ENCODE data around the gene FBF1. TPM values are rescaled to one million over a fixed set of nuclear protein-coding genes. Genes with fewer than 3 reads are reported as not detected.

FBF1 gene
- polyA plus RNA-seq, 1 experiment = 2.5 TPM

DNA sequence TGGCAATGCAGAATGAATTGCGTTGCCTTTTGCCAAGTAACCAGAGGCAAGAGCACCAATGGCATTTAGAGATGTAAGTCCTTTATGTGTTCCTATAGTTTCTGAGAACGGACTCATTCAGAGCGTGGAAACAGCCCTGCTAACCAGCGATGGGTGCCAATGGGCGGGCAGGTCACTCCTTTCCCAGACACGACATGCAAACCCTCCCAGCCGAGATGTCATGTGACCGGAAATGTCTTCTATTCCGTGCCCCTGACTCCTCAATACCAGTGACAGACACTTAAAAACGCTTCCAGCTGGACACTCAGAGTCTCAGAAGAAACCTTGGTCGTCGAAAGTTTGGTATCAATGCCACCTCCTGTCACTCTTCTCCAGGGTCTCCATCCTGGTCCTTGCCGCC is 3.2 kb downstream of the FBF1 start:
- H3K9me3 ChIP-seq (ENCODE audit: control insufficient read depth, insufficient read depth, low read length) = no peaks in the 10 kb centered on the region
- H3K4me3 ChIP-seq (ENCODE audit: low read depth, low read length) = no peak overlapping the region
- DNase-seq (ENCODE audit: low read depth, low spot score) = no peak
- ChIA-PET POLR2A (no interaction called here), CTCF (no interaction called here)
- no peaks in the 10 kb centered on the region for H3K27me3 ChIP-seq (ENCODE audit: control insufficient read depth, insufficient read depth, low read length)
- no peak overlapping the region for H3K27ac ChIP-seq (ENCODE audit: low read depth, low read length)
- TF ChIP-seq, protein P1, sequence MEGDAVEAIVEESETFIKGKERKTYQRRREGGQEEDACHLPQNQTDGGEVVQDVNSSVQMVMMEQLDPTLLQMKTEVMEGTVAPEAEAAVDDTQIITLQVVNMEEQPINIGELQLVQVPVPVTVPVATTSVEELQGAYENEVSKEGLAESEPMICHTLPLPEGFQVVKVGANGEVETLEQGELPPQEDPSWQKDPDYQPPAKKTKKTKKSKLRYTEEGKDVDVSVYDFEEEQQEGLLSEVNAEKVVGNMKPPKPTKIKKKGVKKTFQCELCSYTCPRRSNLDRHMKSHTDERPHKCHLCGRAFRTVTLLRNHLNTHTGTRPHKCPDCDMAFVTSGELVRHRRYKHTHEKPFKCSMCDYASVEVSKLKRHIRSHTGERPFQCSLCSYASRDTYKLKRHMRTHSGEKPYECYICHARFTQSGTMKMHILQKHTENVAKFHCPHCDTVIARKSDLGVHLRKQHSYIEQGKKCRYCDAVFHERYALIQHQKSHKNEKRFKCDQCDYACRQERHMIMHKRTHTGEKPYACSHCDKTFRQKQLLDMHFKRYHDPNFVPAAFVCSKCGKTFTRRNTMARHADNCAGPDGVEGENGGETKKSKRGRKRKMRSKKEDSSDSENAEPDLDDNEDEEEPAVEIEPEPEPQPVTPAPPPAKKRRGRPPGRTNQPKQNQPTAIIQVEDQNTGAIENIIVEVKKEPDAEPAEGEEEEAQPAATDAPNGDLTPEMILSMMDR (IDR thresholded peaks at IDR 0.05; ENCODE audit: low read depth, low read length) = no peak

DNA sequence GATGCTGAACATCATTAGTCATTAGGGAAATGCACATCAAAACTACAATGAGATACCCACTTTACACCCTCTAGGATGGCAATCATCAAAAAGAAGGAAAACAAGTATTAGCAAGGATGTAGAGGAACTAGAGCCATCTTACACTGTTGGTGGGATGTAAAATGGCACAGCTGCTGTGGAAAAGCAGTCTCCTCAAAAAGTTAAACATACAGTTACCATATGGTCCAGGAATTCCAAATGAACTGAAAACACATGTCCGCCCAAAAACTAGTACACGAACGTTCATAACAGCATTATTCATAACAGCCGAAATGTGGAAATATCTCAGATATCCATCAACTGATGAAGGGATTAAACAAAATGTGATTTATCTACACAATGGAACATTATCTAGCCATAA is 7.0 kb downstream of the FBF1 start:
- ChIA-PET CTCF (interaction anchor here (1.1 kb wide), 1 partner anchor 80 kb away, joined by 3 read pairs; no protein-coding TSS in a partner anchor), POLR2A (interaction anchor here (0.5 kb wide), 1 partner anchor 150 kb away, joined by 3 read pairs; no protein-coding TSS in a partner anchor)
- Histone ChIP-seq H3K27ac (ENCODE audit: low read depth, low read length) (no peak overlapping the region), H3K27me3 (ENCODE audit: control insufficient read depth, insufficient read depth, low read length) (no peaks in the 10 kb centered on the region), H3K9me3 (ENCODE audit: control insufficient read depth, insufficient read depth, low read length) (no peaks in the 10 kb centered on the region), H3K4me3 (ENCODE audit: low read depth, low read length) (no peak overlapping the region)
- DNase-seq (ENCODE audit: low read depth, low spot score) = peak; percentile 21
- TF ChIP-seq, protein P1 (IDR thresholded peaks at IDR 0.05; ENCODE audit: low read depth, low read length) = no peak

DNA sequence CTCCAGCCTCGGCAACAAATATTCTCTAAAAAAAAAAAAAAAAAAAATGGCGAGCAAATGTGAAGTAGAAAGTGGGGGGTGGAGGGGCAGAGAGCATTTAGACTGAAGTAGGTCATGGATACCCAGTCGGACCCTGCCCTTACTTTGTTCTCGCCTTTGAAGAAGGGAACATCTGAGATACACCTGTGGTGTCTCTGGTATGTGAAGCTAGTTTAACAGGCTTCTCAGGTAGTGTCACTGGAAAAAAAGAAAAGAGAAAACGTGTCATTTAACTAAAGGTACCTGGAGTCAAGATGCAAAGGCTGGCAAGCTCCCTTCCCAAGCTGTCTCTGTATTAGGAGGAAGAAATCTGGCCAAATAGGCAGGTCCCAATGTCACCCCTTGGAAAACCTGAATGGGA is 8.0 kb downstream of the FBF1 start:
- ChIA-PET CTCF (no interaction called here), POLR2A (no interaction called here)
- no peak for DNase-seq (ENCODE audit: low read depth, low spot score)
- Histone ChIP-seq H3K4me3 (ENCODE audit: low read depth, low read length) (no peak overlapping the region), H3K27ac (ENCODE audit: low read depth, low read length) (no peak overlapping the region), H3K27me3 (ENCODE audit: control insufficient read depth, insufficient read depth, low read length) (no peaks in the 10 kb centered on the region), H3K9me3 (ENCODE audit: control insufficient read depth, insufficient read depth, low read length) (no peaks in the 10 kb centered on the region)
- TF ChIP-seq, protein P1 (IDR thresholded peaks at IDR 0.05; ENCODE audit: low read depth, low read length) = no peak

- Histone ChIP-seq H3K27me3 (ENCODE audit: control insufficient read depth, insufficient read depth, low read length) (no peaks in the 10 kb centered on the region), H3K27ac (ENCODE audit: low read depth, low read length) (no peak overlapping the region), H3K9me3 (ENCODE audit: control insufficient read depth, insufficient read depth, low read length) (no peaks in the 10 kb centered on the region), H3K4me3 (ENCODE audit: low read depth, low read length) (no peak overlapping the region)
- DNase-seq (ENCODE audit: low read depth, low spot score) = no peak
- TF ChIP-seq, protein P1 (IDR thresholded peaks at IDR 0.05; ENCODE audit: low read depth, low read length) = no peak
- ChIA-PET CTCF (interaction anchor here (0.6 kb wide), 1 partner anchor 34 kb away, joined by 3 read pairs; no protein-coding TSS in a partner anchor), POLR2A (no interaction called here)
Measured at GRCh38 chr17:75931062-75931461, 9.8 kb downstream of the FBF1 start.

GRCh38 chr17:75927286-75927922 is 13.4 kb downstream of the FBF1 start:
- Histone ChIP-seq H3K9me3 (ENCODE audit: control insufficient read depth, insufficient read depth, low read length) (no peaks in the 10 kb centered on the region), H3K27me3 (ENCODE audit: control insufficient read depth, insufficient read depth, low read length) (no peaks in the 10 kb centered on the region), H3K4me3 (ENCODE audit: low read depth, low read length) (no peak overlapping the region), H3K27ac (ENCODE audit: low read depth, low read length) (no peak overlapping the region)
- CTCF ChIA-PET = interaction anchor here (0.6 to 0.9 kb wide), 5 partner anchors 11 to 87 kb away, joined by 3 read pairs; no protein-coding TSS in a partner anchor
- TF ChIP-seq, protein P1 (IDR thresholded peaks at IDR 0.05; ENCODE audit: low read depth, low read length) = peak; percentile 23; the same call in 1 of the 2 replicates
- POLR2A ChIA-PET = no interaction called here
- DNase-seq (ENCODE audit: low read depth, low spot score) = no peak
